T-helper 1 cell treated with Interleukin-12 subunit alpha and Interleukin-12 subunit beta and Interleukin-4 antibody, amounts not matched to agents 30 ng/mL and 1 ng/mL, for 36 hours (primary cell): ENCODE data around the gene FGD4. TPM values are rescaled to one million over a fixed set of nuclear protein-coding genes. Genes with fewer than 3 reads are reported as not detected.
"Not testable (repeated sequence)": the region's sequence is repeated elsewhere in the genome, so short reads cannot be mapped to it uniquely, and the experiment has no call there.

ENCODE experiments used
- intact Hi-C: fragments of 100-400 bp; cut with micrococcal nuclease; formaldehyde crosslinking; loops from one replicate; pipeline ENCODE4 v1.15.1; 2024
- total RNA-seq: library from RNA; stranded (reverse); gene quantifications from 2 replicates; pipeline ENCODE4 v1.2.3, GENCODE V29; 2022

The FGD4 gene
- total RNA-seq, 1 donor from 2014 or later, result 0.39 TPM

GRCh38 chr12:32488132-32488531, 88.8 kb downstream of the FGD4 start:
- intact Hi-C loops, result no loop called here

- intact Hi-C loops, result no loop called here
Measured at GRCh38 chr12:32489070-32489469, 89.7 kb downstream of the FGD4 start.

GRCh38 chr12:32490801-32491200, 91.4 kb downstream of the FGD4 start:
- intact Hi-C loops, result no loop called here

- intact Hi-C loops, result no loop called here
Measured at GRCh38 chr12:32493282-32493681, 93.9 kb downstream of the FGD4 start.

GRCh38 chr12:32494656-32495055, 95.3 kb downstream of the FGD4 start:
- intact Hi-C loops, result no loop called here

GRCh38 chr12:32496946-32497345, 97.6 kb downstream of the FGD4 start:
- intact Hi-C loops, result no loop called here

- intact Hi-C loops, result no loop called here
Measured at GRCh38 chr12:32497864-32498263, 98.5 kb downstream of the FGD4 start.

- intact Hi-C loops, result no loop called here
Measured at GRCh38 chr12:32499048-32499447, 99.7 kb downstream of the FGD4 start.

GRCh38 chr12:32501835-32502333, 102.5 kb downstream of the FGD4 start:
- intact Hi-C loops, result no loop called here

GRCh38 chr12:32502693-32503502, 103.5 kb downstream of the FGD4 start:
- intact Hi-C loops, result no loop called here

- intact Hi-C loops, result no loop called here
Measured at GRCh38 chr12:32503730-32504129, 104.4 kb downstream of the FGD4 start.

- intact Hi-C loops, result no loop called here
Measured at GRCh38 chr12:32504591-32504990, 105.2 kb downstream of the FGD4 start.

GRCh38 chr12:32505067-32505945, 105.9 kb downstream of the FGD4 start:
- intact Hi-C loops, result no loop called here

- intact Hi-C loops, result not testable (repeated sequence)
Measured at GRCh38 chr12:32507096-32507941, 108.0 kb downstream of the FGD4 start.

GRCh38 chr12:32507942-32508320, 108.6 kb downstream of the FGD4 start:
- intact Hi-C loops, result no loop called here

- intact Hi-C loops, result no loop called here
Measured at GRCh38 chr12:32508626-32509025, 109.3 kb downstream of the FGD4 start.

- intact Hi-C loops, result no loop called here
Measured at GRCh38 chr12:32509328-32510091, 110.2 kb downstream of the FGD4 start.

- intact Hi-C loops, result not testable (repeated sequence)
Measured at GRCh38 chr12:32511976-32512375, 112.6 kb downstream of the FGD4 start.

- intact Hi-C loops, result no loop called here
Measured at GRCh38 chr12:32512379-32512778, 113.0 kb downstream of the FGD4 start.

- intact Hi-C loops, result no loop called here
Measured at GRCh38 chr12:32512910-32513309, 113.6 kb downstream of the FGD4 start.
